Progenitor cell of endocrine pancreas (in vitro differentiated cells): Measurements from ENCODE around the gene PRRX2. TPM values are rescaled to one million over a fixed set of nuclear protein-coding genes. Genes with fewer than 3 reads are reported as not detected.
A peak's percentile ranks its signal among the peaks of the same experiment; 100 is the strongest.

Experiments used
- DNase-seq: peaks from one replicate; pipeline ENCODE4 v3.0.0; 2021; ENCODE audit warnings: low spot score; ENCODE audit not compliant: unreplicated experiment
- H3K27ac Mint-ChIP-seq: 2 replicates; pipeline ENCODE4 v1.8.0; 2021; ENCODE audit warnings: mild to moderate bottlenecking, moderate library complexity, mixed read lengths
- H3K27me3 Mint-ChIP-seq: 2 replicates; pipeline ENCODE4 v1.8.0; 2021; ENCODE audit warnings: mixed read lengths
- H3K36me3 Mint-ChIP-seq: 2 replicates; pipeline ENCODE4 v1.8.0; 2022; ENCODE audit warnings: mixed read lengths; ENCODE audit not compliant: insufficient read depth
- H3K4me1 Mint-ChIP-seq: 2 replicates; pipeline ENCODE4 v1.8.0; 2021; ENCODE audit warnings: low read depth, mixed read lengths
- H3K4me3 Mint-ChIP-seq: 2 replicates; pipeline ENCODE4 v1.8.0; 2021; ENCODE audit warnings: low read depth, mild to moderate bottlenecking, moderate library complexity, mixed read lengths
- H3K9me3 Mint-ChIP-seq: 2 replicates; pipeline ENCODE4 v1.8.0; 2021; ENCODE audit warnings: low read depth, mixed read lengths
- total RNA-seq: library from RNA; stranded (reverse); gene quantifications from 2 replicates; pipeline ENCODE4 v1.2.1, GENCODE V29; 2021
- TF ChIP-seq, protein P1 (sequence below): fragments of 200-600 bp; sonication (generic); IDR thresholded peaks from one replicate; pipeline ENCODE4 v1.5.0; 2021; ENCODE audit warnings: antibody characterized with exemption, mild to moderate bottlenecking; ENCODE audit not compliant: unreplicated experiment

PRRX2 gene
- total RNA-seq, 1 donor from 2014 or later = 0.79 TPM

DNA sequence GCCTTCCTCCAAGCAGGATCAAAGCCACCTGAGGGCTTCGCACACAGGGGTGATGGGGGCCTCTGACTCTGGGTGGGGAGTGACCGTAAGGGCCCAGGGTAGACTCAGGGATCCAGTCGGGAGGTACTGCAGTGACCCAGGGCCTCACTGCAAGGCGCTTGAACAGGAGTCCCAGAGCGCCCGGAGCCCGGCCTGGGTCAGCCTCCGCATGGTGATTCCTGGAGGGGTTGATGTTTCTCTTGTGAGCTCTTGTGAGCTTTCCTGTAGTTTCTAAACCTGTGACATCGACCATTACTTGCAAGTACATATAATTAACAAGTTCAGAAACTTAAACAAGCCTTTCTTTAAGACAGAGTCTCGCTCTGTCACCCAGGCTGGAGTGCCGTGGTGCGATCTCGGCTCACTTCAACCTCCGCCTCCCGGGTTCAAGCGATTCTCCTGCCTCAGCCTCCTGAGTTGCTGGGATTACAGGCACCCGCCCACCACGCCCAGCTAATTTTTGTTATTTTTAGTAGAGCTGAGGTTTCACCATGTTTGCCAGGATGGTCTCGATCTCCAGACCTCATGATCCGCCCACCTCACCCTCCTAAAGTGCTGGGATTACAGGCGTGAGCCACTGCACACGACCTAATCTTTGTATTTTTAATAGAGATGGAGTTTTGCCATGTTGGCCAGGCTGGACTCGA lies 67.6 kb downstream of the PRRX2 start:
- Mint-ChIP-seq H3K4me3 (no peak overlapping the region), H3K27me3 (peaks cover 14% of the 10 kb centered on the region), H3K27ac (no peak overlapping the region), H3K9me3 (no peaks in the 10 kb centered on the region), H3K36me3 (no peaks in the 10 kb centered on the region), H3K4me1 (no peaks in the 10 kb centered on the region)
- DNase-seq = no peak
- TF ChIP-seq, protein P1, sequence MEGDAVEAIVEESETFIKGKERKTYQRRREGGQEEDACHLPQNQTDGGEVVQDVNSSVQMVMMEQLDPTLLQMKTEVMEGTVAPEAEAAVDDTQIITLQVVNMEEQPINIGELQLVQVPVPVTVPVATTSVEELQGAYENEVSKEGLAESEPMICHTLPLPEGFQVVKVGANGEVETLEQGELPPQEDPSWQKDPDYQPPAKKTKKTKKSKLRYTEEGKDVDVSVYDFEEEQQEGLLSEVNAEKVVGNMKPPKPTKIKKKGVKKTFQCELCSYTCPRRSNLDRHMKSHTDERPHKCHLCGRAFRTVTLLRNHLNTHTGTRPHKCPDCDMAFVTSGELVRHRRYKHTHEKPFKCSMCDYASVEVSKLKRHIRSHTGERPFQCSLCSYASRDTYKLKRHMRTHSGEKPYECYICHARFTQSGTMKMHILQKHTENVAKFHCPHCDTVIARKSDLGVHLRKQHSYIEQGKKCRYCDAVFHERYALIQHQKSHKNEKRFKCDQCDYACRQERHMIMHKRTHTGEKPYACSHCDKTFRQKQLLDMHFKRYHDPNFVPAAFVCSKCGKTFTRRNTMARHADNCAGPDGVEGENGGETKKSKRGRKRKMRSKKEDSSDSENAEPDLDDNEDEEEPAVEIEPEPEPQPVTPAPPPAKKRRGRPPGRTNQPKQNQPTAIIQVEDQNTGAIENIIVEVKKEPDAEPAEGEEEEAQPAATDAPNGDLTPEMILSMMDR = no peak

DNA sequence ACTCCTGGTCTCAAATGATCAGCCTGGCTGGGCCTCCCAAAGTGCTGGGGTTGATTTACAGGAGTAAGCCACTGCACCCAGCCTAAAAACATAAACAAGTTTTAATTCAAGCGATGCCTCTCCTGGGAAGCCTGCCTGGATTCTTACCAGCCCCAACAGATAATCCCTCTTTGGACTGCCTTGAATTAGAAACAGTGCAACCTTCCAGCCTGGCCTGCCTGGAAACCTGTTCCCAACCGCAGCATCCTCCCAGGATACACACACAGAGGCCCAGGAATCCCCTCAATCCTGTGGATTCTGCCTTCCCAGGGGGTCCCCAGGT lies 68.1 kb downstream of the PRRX2 start:
- Mint-ChIP-seq H3K9me3 (no peaks in the 10 kb centered on the region), H3K4me3 (no peak overlapping the region), H3K27me3 (peaks cover 18% of the 10 kb centered on the region), H3K27ac (no peak overlapping the region), H3K36me3 (no peaks in the 10 kb centered on the region), H3K4me1 (no peaks in the 10 kb centered on the region)
- TF ChIP-seq, protein P1 = no peak
- DNase-seq = no peak

DNA sequence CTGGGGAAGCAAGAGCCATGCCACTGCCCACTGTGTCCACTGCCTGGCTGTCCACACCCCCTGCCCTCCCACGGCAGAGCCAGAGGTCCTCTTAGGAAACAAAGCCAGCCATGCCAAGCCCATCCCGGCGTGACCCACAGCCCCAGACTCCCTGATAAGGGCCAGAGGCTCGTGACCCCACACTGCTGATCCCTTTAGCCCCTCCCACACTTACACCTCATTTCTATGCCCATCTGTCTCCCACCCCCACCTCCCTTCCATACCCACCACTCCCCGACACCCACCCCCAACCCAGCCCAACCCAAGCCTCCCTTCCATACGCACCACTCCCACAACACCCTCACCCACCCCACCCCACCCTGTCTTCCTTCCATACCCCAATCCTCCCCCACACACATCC lies 70.1 kb downstream of the PRRX2 start:
- H3K36me3 Mint-ChIP-seq = no peaks in the 10 kb centered on the region
- no peak overlapping the region for H3K27ac Mint-ChIP-seq
- TF ChIP-seq, protein P1 = no peak
- peaks cover 22% of the 10 kb centered on the region for H3K27me3 Mint-ChIP-seq
- DNase-seq = no peak
- H3K9me3 Mint-ChIP-seq = no peaks in the 10 kb centered on the region
- no peak overlapping the region for H3K4me3 Mint-ChIP-seq
- H3K4me1 Mint-ChIP-seq = no peaks in the 10 kb centered on the region

DNA sequence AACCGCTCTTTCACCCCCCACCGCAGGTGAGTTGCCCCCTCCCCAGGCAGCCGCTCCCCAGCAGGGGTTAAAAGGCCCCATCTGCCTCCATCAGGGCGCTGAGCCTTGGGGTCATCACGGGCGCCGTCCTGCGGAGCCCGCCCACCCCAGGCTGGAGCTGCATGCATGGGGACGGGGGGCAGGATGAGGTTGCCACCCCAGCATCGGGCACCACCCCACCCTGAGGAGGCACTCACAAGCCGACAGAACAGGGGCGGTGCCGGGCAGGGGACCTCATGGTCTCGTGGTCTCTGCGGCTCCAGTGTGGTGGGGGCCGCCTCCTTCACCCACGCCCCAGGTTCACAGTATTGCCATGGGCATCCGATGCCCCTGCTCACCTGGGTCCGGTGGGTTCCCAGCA lies 70.9 kb downstream of the PRRX2 start:
- TF ChIP-seq, protein P1 = no peak
- H3K27me3 Mint-ChIP-seq = peaks cover 21% of the 10 kb centered on the region
- DNase-seq = no peak

DNA sequence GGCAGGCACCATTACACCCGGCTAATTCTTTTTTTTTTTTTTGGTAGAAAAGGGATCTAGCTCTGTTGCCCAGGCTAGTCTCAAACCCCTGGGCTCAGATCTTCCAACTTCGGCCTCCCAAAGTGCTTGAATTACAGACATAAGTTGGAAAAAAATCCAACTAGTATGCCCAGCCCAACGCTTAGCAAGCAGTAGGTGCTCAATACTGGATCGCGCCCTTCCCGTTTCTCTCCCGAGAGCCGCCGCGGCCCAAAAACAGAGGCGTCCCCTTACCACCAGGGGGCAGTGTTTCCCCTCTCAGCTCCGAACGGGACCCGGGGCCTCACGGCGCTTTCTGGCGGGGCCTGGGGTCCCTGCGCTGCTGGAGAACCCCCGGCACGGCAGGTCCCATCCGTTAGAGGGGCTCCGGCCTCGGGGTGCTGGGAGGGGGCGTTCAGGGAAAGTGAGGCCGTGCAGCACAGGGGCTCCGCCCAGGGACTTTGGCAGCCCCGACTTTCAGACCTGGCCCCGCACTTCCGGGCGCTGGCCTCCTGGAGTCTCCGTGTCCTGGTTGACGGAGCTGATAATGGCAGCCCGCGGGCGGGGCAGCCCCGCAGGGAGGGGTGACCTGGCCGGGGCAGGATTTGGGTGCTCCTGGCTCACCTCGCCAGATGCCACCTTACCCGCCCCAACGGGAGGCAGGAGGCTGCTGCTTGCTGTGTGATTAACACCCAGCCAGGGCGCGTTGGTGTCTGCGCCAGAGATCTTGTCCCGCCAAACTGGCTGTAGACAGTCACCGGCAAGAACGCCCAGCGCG lies 72.2 kb downstream of the PRRX2 start:
- DNase-seq = peak; percentile 81
- peak overlapping the region; percentile 68 for H3K4me3 Mint-ChIP-seq
- no peaks in the 10 kb centered on the region for H3K4me1 Mint-ChIP-seq
- peak overlapping the region; percentile 74 for H3K27ac Mint-ChIP-seq
- peaks cover 10% of the 10 kb centered on the region for H3K27me3 Mint-ChIP-seq
- H3K9me3 Mint-ChIP-seq = no peaks in the 10 kb centered on the region
- TF ChIP-seq, protein P1 = peak; percentile 98
- no peaks in the 10 kb centered on the region for H3K36me3 Mint-ChIP-seq

More for the DNA sequence above, 70.9 kb downstream of the PRRX2 start:
- H3K4me3 Mint-ChIP-seq = no peak overlapping the region
- H3K36me3 Mint-ChIP-seq = no peaks in the 10 kb centered on the region
- H3K4me1 Mint-ChIP-seq = no peaks in the 10 kb centered on the region
- H3K27ac Mint-ChIP-seq = no peak overlapping the region
- no peaks in the 10 kb centered on the region for H3K9me3 Mint-ChIP-seq
